Right lobe of liver (tissue), 6 donors: ENCODE data around the gene PHAF1. TPM values are rescaled to one million over a fixed set of nuclear protein-coding genes. Genes with fewer than 3 reads are reported as not detected.

Experiments
- ATAC-seq, 4 donors: fragments of 200-7000 bp; cut with Tn5 transposase; one replicate each; pipeline ENCODE4 v1.9.1; 2020; ENCODE audit warnings: mild to moderate bottlenecking in 4 of 4, moderate library complexity in 4 of 4
- DNase-seq, 3 donors: peaks; one replicate each; pipeline ENCODE4 v3.0.0-alpha.2; 2020
- H3K27ac ChIP-seq, 3 donors: fragments of 200-600 bp; one replicate each; pipeline ENCODE4 v1.8.0; 2022
- H3K27me3 ChIP-seq, 2 donors: fragments of 200-600 bp; one replicate each; pipeline ENCODE4 v1.8.0; 2022
- H3K36me3 ChIP-seq, 4 donors: fragments of 200-600 bp; sonication (generic) in 1 of 4; one replicate each; pipeline versions ENCODE4 v1.5.1 to v1.8.0; 2017 to 2022; ENCODE audit warnings: control low read depth in 1 of 4
- H3K4me1 ChIP-seq, 4 donors: fragments of 200-600 bp; sonication (generic) in 1 of 4; one replicate each; pipeline versions ENCODE4 v1.5.1 to v1.8.0; 2017 to 2022; ENCODE audit warnings: control low read depth in 1 of 4
- H3K4me3 ChIP-seq, 3 donors: fragments of 200-600 bp; one replicate each; pipeline ENCODE4 v1.8.0; 2022
- H3K9me3 ChIP-seq, 4 donors: fragments of 200-600 bp; sonication (generic) in 1 of 4; one replicate each; pipeline versions ENCODE4 v1.5.1 to v1.8.0; 2017 to 2022; ENCODE audit warnings: control low read depth in 1 of 4
- POLR2A ChIP-seq: fragments of 450-650 bp; IDR thresholded peaks from one replicate; pipeline ENCODE4 v1.6.1; 2017; ENCODE audit warnings: antibody characterized with exemption, mild to moderate bottlenecking
- WGBS: methylation state at CpG from one replicate; pipeline ENCODE4 v1.1.6; 2018; ENCODE audit warnings: low coverage, low lambda C conversion rate; ENCODE audit not compliant: insufficient coverage; ENCODE audit errors: missing lambda C conversion rate; 5-methylcytosine and 5-hydroxymethylcytosine counted together
- intact Hi-C, 2 donors: fragments of 100-400 bp; cut with DNase I; formaldehyde crosslinking; loops; one replicate each; pipeline versions ENCODE4 v1.11.2 to v1.14.1; 2022
- total RNA-seq, 6 experiments: library from RNA; depleted of rRNA in 2 of 6; stranded (reverse); fragments of >200 nt in 2 of 6; fragmentation: NEBNext Ultra II Directional in 3 of 6; extraction: Animal tissue kit (Norgen Biotek cat#: 25700) in 3 of 6; gene quantifications; one replicate each; pipeline versions ENCODE4 v1.1.0 to v1.2.4, GENCODE V29; 2016 to 2023
- TF ChIP-seq, protein P1 (sequence below), 4 donors: fragments of 200-600 bp in 3 of 4; fragments of 450-650 bp in 1 of 4; IDR thresholded peaks; one replicate each; pipeline versions ENCODE4 v1.5.1 to v1.8.0; 2016 to 2022; ENCODE audit warnings: antibody characterized with exemption in 4 of 4, mild to moderate bottlenecking in 2 of 4
- donor health status: DM: no; HTN: yes; CAD: no.
- donor health status: DM: no; HTN: no; CAD: no.
- donor health status: DM: no; HTN: no; CAD: no.
- donor health status: DM: no; HTN: yes; CAD: no.
- donor health status: DM: no; HTN: yes; CAD: no.

PHAF1 gene
- total RNA-seq, 6 experiments from 2014 or later: 22.3 to 45.1 (median 32.4) TPM

DNA sequence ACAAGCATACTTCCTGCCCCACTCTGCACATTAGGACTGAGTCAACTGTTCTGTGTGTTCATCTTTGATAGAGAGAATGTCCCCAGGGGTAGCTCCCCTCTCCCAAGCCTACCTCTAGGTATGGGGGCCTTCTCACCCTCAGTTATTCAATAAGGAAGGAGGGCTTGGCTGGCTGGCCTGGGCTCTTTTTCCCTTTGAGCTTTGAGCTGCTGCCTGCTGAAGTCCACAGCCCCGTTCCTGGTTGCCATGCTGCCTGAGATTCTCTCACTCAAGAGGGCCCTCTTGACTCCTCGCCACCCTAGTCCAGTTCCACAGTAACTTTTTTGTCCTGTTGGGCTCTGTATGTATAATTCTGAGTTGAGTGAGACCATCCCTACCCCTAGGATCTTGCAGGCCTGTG is 36.0 kb downstream of the PHAF1 start:
- Histone ChIP-seq H3K27ac (no peak overlapping the region), H3K4me1 (peaks cover 0 to 9% (median 0%) of the 10 kb centered on the region in 4 donors), H3K4me3 (no peak overlapping the region), H3K36me3 (peaks cover 6 to 79% (median 44%) of the 10 kb centered on the region in 4 donors), H3K9me3 (no peaks in the 10 kb centered on the region), H3K27me3 (no peaks in the 10 kb centered on the region)
- 60% methylated on average over 1 of the region's 2 CpGs for WGBS
- no peak for TF ChIP-seq POLR2A
- TF ChIP-seq, protein P1, sequence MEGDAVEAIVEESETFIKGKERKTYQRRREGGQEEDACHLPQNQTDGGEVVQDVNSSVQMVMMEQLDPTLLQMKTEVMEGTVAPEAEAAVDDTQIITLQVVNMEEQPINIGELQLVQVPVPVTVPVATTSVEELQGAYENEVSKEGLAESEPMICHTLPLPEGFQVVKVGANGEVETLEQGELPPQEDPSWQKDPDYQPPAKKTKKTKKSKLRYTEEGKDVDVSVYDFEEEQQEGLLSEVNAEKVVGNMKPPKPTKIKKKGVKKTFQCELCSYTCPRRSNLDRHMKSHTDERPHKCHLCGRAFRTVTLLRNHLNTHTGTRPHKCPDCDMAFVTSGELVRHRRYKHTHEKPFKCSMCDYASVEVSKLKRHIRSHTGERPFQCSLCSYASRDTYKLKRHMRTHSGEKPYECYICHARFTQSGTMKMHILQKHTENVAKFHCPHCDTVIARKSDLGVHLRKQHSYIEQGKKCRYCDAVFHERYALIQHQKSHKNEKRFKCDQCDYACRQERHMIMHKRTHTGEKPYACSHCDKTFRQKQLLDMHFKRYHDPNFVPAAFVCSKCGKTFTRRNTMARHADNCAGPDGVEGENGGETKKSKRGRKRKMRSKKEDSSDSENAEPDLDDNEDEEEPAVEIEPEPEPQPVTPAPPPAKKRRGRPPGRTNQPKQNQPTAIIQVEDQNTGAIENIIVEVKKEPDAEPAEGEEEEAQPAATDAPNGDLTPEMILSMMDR (IDR thresholded peaks at IDR 0.05): no peak
- no peak for DNase-seq
- intact Hi-C loops: no loop called here
- no peak for ATAC-seq

DNA sequence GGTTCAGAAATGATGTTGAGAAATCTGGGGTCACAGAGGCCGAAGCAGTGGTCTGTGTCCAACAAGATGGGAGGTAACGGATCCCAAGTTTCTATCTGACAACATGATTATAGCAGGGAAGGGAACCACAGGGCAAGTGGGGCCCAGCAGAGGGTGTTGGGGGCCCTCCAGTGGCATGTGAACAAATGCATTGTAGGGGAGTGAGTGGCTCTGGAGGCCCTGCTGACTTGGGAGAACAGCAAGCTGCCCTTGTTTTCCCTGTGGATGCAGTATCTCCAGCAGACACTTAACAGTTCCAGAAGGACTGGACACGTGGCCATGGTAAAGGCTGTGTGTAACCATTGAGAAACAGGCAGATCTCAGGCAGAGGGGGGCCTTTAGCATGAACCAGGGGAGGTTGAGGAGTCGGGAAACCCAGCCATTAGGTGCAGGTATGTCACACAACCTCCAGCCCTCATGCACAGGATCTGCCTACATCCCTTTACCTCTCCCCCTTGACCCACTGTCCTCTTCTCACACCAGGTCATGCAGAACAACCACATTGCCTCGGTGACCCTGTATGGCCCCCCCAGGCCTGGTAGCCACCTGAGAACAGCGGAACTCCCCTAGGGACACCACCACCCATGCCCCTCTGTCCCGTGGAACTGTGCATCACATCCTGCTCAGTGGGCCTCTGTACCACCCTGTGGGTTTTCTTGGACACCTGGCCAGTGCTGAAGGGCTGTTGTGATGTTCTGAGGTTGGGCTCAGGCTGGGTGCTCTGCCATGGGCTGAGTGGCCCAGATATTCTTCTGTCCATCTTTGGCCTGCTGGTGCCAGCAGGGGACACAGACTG is 37.0 kb downstream of the PHAF1 start:
- H3K4me1 ChIP-seq: peaks cover 0 to 15% (median 0%) of the 10 kb centered on the region in 4 donors
- peaks cover 6 to 69% (median 40%) of the 10 kb centered on the region in 4 donors for H3K36me3 ChIP-seq
- ATAC-seq: no peak
- TF ChIP-seq, protein P1 (IDR thresholded peaks at IDR 0.05): no peak
- no peak for TF ChIP-seq POLR2A
- peak in 1 of 3 donors; percentile 31 for DNase-seq
- 100% methylated on average over 2 of the region's 7 CpGs for WGBS
- H3K27me3 ChIP-seq: no peaks in the 10 kb centered on the region
- H3K9me3 ChIP-seq: no peaks in the 10 kb centered on the region
- intact Hi-C loops: no loop called here
- H3K4me3 ChIP-seq: no peak overlapping the region
- H3K27ac ChIP-seq: no peak overlapping the region

DNA sequence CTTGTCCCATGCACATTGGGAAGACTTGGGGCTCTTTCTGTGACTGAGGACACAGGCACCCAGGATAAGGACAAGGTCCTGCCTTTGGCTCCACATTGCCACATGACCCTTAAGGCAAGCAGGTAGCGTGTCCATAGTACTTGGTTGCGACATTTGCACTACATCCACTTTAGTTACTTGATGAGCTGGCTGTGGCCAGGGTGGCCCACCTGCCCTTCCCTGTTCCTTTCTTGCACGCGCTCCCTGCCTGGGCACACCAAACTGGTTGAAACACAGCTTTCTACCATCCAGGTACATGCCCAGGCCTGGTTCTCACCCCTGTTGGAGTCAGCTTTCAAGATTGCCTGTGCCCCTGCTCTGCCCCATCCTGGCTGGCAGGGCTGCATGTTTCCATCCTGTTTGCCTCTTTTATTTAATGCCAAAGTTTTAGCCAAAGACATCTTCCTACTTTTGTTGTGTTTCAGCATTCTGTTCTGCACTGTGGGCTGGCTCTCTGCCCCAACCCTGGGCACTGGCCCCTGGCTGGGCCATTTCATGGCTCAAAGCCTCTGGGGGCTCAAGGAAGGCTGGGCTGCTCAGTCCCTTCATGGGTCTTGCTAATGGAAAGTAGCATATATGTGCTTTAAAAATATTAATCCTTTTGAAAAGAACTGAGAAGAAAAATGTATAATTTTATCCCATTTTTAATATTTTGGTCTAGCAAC is 37.8 kb downstream of the PHAF1 start:
- DNase-seq (no peak), ATAC-seq (no peak)
- intact Hi-C loops: no loop called here
- H3K4me1 ChIP-seq: peaks cover 0 to 15% (median 0%) of the 10 kb centered on the region in 4 donors
- no peak overlapping the region for H3K4me3 ChIP-seq
- H3K36me3 ChIP-seq: peaks cover 6 to 60% (median 33%) of the 10 kb centered on the region in 4 donors
- no CpG with 5 or more reads among the region's 4 CpGs for WGBS
- no peaks in the 10 kb centered on the region for H3K27me3 ChIP-seq
- no peaks in the 10 kb centered on the region for H3K9me3 ChIP-seq
- no peak overlapping the region for H3K27ac ChIP-seq
- TF ChIP-seq POLR2A: no peak
- TF ChIP-seq, protein P1 (IDR thresholded peaks at IDR 0.05): no peak

DNA sequence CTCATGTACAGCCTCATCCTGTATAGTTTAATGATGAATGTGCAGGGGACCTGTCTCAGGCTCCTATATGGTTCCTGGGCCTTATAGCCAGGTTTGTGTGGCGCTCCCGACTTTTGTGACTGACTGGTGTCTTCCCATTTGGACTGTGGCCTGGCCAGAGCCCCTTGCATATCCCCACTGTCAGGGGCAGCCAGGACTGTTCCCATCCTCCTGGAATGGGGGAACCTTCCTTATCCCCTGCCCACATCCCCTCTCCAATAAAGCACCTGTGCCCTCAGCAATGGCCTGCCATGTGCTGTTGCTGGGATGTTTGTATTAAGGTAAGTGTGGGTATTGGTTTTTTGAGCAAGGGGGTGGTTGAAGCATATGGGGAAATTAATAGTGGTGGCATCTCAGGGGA is 38.5 kb downstream of the PHAF1 start:
- no peaks in the 10 kb centered on the region for H3K27me3 ChIP-seq
- H3K27ac ChIP-seq: no peak overlapping the region
- H3K4me1 ChIP-seq: peaks cover 0 to 15% (median 0%) of the 10 kb centered on the region in 4 donors
- 80% methylated on average over 2 of the region's 2 CpGs for WGBS
- TF ChIP-seq POLR2A: no peak
- TF ChIP-seq, protein P1 (IDR thresholded peaks at IDR 0.05): no peak
- no peaks in the 10 kb centered on the region for H3K9me3 ChIP-seq
- H3K4me3 ChIP-seq: no peak overlapping the region
- peaks cover 6 to 54% (median 29%) of the 10 kb centered on the region in 4 donors for H3K36me3 ChIP-seq
- intact Hi-C loops: no loop called here
- ATAC-seq (no peak), DNase-seq (no peak)
